HepG2 (cell line): Measurements from ENCODE around the gene GLIS1. TPM values are rescaled to one million over a fixed set of nuclear protein-coding genes. Genes with fewer than 3 reads are reported as not detected.

Experiments
- ATAC-seq: fragments of 200-7000 bp; cut with Tn5 transposase; 3 replicates; pipeline ENCODE4 v1.9.1; 2020; ENCODE audit warnings: mild to moderate bottlenecking, moderate library complexity
- BruUV-seq: library from RNA; stranded (reverse); fragments of 400-500 nt; replicated peaks from 2 replicates; lab custom pipeline; 2021; lab: Mats Ljungman, UMichigan
- CTCF ChIA-PET: fragments of 300-600 bp; formaldehyde crosslinking; extraction: SDS; loops from one replicate; lab custom pipeline; 2021; ENCODE audit warnings: low total read pairs, inconsistent platforms, low intra/inter-chr PET ratio; lab: Yijun Ruan, JAX
- POLR2A ChIA-PET: fragments of 350-600 bp; sonication (Branson Sonifier 250); formaldehyde crosslinking; loops from one replicate; lab custom pipeline; 2020; ENCODE audit warnings: antibody characterized with exemption, inconsistent platforms; lab: Yijun Ruan, JAX
- DNase-seq: peaks from one replicate; pipeline ENCODE4 v3.0.0-alpha.2; 2015; ENCODE audit warnings: low spot score
- FAIRE-seq: peaks from 3 replicates; lab custom pipeline; 2011; peaks lifted over from hg19 to GRCh38; lab: Jason Lieb, UNC
- H2AFZ ChIP-seq: one replicate; pipeline ENCODE4 v1.6.1; 2011; ENCODE audit warnings: low read length, inconsistent platforms
- H3K27ac ChIP-seq: fragments of 300-600 bp; 3 replicates; pipeline ENCODE4 v1.8.0; 2011; ENCODE audit warnings: mixed run types, mild to moderate bottlenecking, mixed read lengths, low read length, inconsistent platforms; ENCODE audit not compliant: insufficient read depth; ENCODE audit errors: extremely low read length
- H3K27me3 ChIP-seq, 2 experiments: fragments of 200-600 bp in 1 of 2; 2 replicates in 1 of 2; 3 replicates in 1 of 2; pipeline versions ENCODE4 v1.6.0 to v1.8.0; 2011; ENCODE audit warnings: low read length in 2 of 2, mild to moderate bottlenecking in 2 of 2, moderate library complexity in 2 of 2, inconsistent platforms in 1 of 2; ENCODE audit not compliant: insufficient read depth in 2 of 2, control insufficient read depth in 1 of 2
- H3K36me3 ChIP-seq, 2 experiments: fragments of 200-600 bp in 1 of 2; replicated peaks in 1 of 2; 2 replicates in 1 of 2; 3 replicates in 1 of 2; pipeline versions ENCODE4 v1.5.1 to v1.8.0; 2011; ENCODE audit warnings: low read length in 2 of 2, inconsistent platforms in 1 of 2; ENCODE audit not compliant: insufficient read depth in 2 of 2, control insufficient read depth in 1 of 2
- H3K4me1 ChIP-seq: 2 replicates; pipeline ENCODE4 v1.5.1; 2012; ENCODE audit warnings: low read length, inconsistent platforms; ENCODE audit not compliant: insufficient read depth
- H3K4me2 ChIP-seq: 2 replicates; pipeline ENCODE4 v1.6.0; 2011; ENCODE audit warnings: low read depth, low read length, inconsistent platforms
- H3K4me3 ChIP-seq, 3 experiments: fragments of 200-600 bp in 1 of 3; sonication (generic), shearing (Covaris generic) in 1 of 3; replicated peaks in 1 of 3; 2 replicates each; pipeline ENCODE4 v1.5.1; 2011 to 2016; ENCODE audit warnings: low read length in 3 of 3, inconsistent platforms in 2 of 3, low read depth in 2 of 3, mild to moderate bottlenecking in 2 of 3, control low read depth in 1 of 3, mixed read lengths in 1 of 3; ENCODE audit not compliant: insufficient read depth in 1 of 3
- H3K79me2 ChIP-seq: one replicate; pipeline ENCODE4 v1.6.1; 2011; ENCODE audit warnings: low read length, inconsistent platforms; ENCODE audit not compliant: insufficient read depth
- H3K9ac ChIP-seq: 2 replicates; pipeline ENCODE4 v1.6.0; 2011; ENCODE audit warnings: mild to moderate bottlenecking, low read depth, low read length, inconsistent platforms; ENCODE audit not compliant: insufficient read depth
- H3K9me3 ChIP-seq: 2 replicates; pipeline ENCODE4 v1.5.1; 2012; ENCODE audit warnings: mild to moderate bottlenecking, low read length
- H4K20me1 ChIP-seq: 2 replicates; pipeline ENCODE4 v1.6.0; 2011; ENCODE audit warnings: inconsistent platforms, mild to moderate bottlenecking, low read length, moderate library complexity; ENCODE audit not compliant: insufficient read depth
- CHCHD3 ChIP-seq: sonication (generic); formaldehyde crosslinking; IDR thresholded peaks from 2 replicates; pipeline ENCODE4 v1.8.0; 2022; ENCODE audit warnings: mild to moderate bottlenecking, missing genetic modification reagents, moderate library complexity
- FOXA1 ChIP-seq, 2 experiments: fragments of 450-650 bp in 1 of 2; sonication (generic) in 1 of 2; formaldehyde crosslinking in 1 of 2; IDR thresholded peaks; 2 replicates each; pipeline versions ENCODE4 v1.4.0 to v1.6.1; 2016 to 2020; ENCODE audit warnings: missing genetic modification reagents in 1 of 2
- HMG20A ChIP-seq: IDR thresholded peaks from 2 replicates; pipeline ENCODE4 v1.6.1; 2016; ENCODE audit warnings: borderline replicate concordance
- MEIS2 ChIP-seq: sonication (generic); formaldehyde crosslinking; IDR thresholded peaks from 2 replicates; pipeline ENCODE4 v1.9.0; 2021; ENCODE audit warnings: mild to moderate bottlenecking, missing genetic modification reagents
- MNT ChIP-seq: fragments of 450-650 bp; IDR thresholded peaks from 2 replicates; pipeline ENCODE4 v1.6.1; 2016
- MTA3 ChIP-seq: sonication (generic); formaldehyde crosslinking; IDR thresholded peaks from 2 replicates; pipeline ENCODE4 v1.4.0; 2020; ENCODE audit warnings: missing genetic modification reagents
- RFX5 ChIP-seq: IDR thresholded peaks from 2 replicates; pipeline ENCODE4 v1.6.1; 2011; ENCODE audit warnings: low read depth, low read length, improper control_type of control experiment
- SPEN ChIP-seq: sonication (generic); formaldehyde crosslinking; IDR thresholded peaks from 2 replicates; pipeline ENCODE4 v1.5.1; 2020; ENCODE audit warnings: low read depth, mild to moderate bottlenecking, missing genetic modification reagents
- SRSF9 ChIP-seq: fragments of 200-400 bp; formaldehyde crosslinking; IDR thresholded peaks from 2 replicates; pipeline ENCODE4 v1.6.1; 2018; ENCODE audit warnings: borderline replicate concordance, mild to moderate bottlenecking, low read depth, low read length; ENCODE audit not compliant: insufficient read depth, poor library complexity, severe bottlenecking
- TFDP1 ChIP-seq: IDR thresholded peaks from 2 replicates; pipeline ENCODE4 v1.6.1; 2016; ENCODE audit warnings: missing compliant biosample characterization, missing genetic modification reagents, borderline replicate concordance
- ZBTB20 ChIP-seq: sonication (generic); formaldehyde crosslinking; IDR thresholded peaks from 2 replicates; pipeline ENCODE4 v1.8.1; 2023; ENCODE audit warnings: missing genetic modification reagents, low read depth, mild to moderate bottlenecking, borderline replicate concordance
- ZNF547 ChIP-seq: sonication (generic); formaldehyde crosslinking; IDR thresholded peaks from 2 replicates; pipeline ENCODE4 v1.5.1; 2020; ENCODE audit warnings: mild to moderate bottlenecking, missing genetic modification reagents
- WGBS: methylation state at CpG from one replicate; pipeline ENCODE4 v1.1.6; 2017; ENCODE audit warnings: low lambda C conversion rate; 5-methylcytosine and 5-hydroxymethylcytosine counted together
- in situ Hi-C: cut with HindIII; loops from 2 replicates; pipeline ENCODE4 v1.10.0; 2017; ENCODE audit warnings: low pct_unique_long_range_greater_than_20kb; ENCODE audit not compliant: extremely low pct_ligation_motif_present
- intact Hi-C: fragments of 100-400 bp; cut with micrococcal nuclease; formaldehyde crosslinking; loops from one replicate; pipeline ENCODE4 v1.10.0; 2022; ENCODE audit not compliant: unreplicated experiment
- polyA plus RNA-seq, 8 experiments: library from polyadenylated mRNA; depleted of rRNA in 3 of 8; stranded (reverse) in 7 of 8; unstranded in 1 of 8; fragments of >200 nt; fragmentation: Illumina TruSeq in 4 of 8; extraction: Trizol in 4 of 8; gene quantifications; 2 replicates each; pipeline versions ENCODE4 v1.2.1 to v1.2.3, GENCODE V29; 2011 to 2016; ENCODE audit warnings: low read depth in 4 of 8, missing spikeins in 1 of 8, mixed read lengths in 1 of 8; ENCODE audit not compliant: insufficient read depth in 1 of 8
- total RNA-seq, 5 experiments: library from RNA; depleted of rRNA; stranded (reverse); fragments of >200 nt; fragmentation: Illumina TruSeq; extraction: Trizol; gene quantifications; 2 replicates each; pipeline ENCODE4 v1.2.3, GENCODE V29; 2016; ENCODE audit warnings: low read depth in 1 of 5
- TF ChIP-seq, protein P1 (sequence below): sonication (generic); formaldehyde crosslinking; IDR thresholded peaks from 2 replicates; pipeline ENCODE4 v1.4.0; 2020; ENCODE audit warnings: mild to moderate bottlenecking, missing genetic modification reagents, borderline replicate concordance

GLIS1 gene
- total and polyA plus RNA-seq, 2 of the 13 experiments (the other 11 are each of a cell fraction or from before 2014, with no cell fraction given) = 0.03 TPM; not detected in 1

DNA sequence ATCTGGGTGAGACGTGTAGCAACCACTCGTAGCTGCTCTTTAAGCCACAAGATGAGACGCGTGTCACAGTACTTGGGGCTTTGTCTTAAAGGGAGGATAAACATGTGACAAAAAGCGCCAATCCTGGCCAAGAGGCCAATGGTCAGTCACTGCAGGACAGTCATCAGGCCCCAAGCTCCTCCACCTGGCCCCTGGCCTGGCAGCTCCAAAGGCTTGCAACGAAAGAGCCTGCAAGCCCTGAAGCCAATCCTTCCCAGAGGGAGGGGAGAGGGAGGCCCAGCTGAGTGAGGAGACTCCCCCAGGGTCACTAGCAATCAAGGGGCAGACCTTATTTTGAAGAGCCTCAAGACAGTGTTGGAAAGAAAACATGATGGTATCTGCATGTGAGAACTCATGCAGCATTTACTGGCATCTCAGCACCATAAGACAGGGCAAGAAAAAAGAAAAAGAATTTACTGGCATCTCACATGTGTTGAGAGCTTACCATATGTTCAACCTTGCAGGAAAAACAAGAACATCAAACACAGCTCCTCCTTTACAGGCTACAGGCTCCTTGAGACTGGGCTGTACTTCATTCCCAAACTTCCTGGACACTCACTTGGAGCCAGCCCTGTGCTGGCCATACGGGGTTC, 11.4 kb downstream of the GLIS1 start:
- POLR2A ChIA-PET = no interaction called here
- in situ Hi-C loops = no loop called here
- Histone ChIP-seq H3K79me2 (no peaks in the 10 kb centered on the region), H3K27ac (no peak overlapping the region), H4K20me1 (no peaks in the 10 kb centered on the region), H3K4me2 (no peak overlapping the region), H3K4me1 (no peaks in the 10 kb centered on the region), H3K9ac (no peak overlapping the region), H3K9me3 (no peaks in the 10 kb centered on the region), H3K36me3 (no peaks in the 10 kb centered on the region), H3K27me3 (peaks cover 1 to 63% of the 10 kb centered on the region in 2 experiments; a peak in 3 of 5 replicates), H2AFZ (no peak overlapping the region), H3K4me3 (no peak overlapping the region)
- DNase-seq (no peak), ATAC-seq (no peak), FAIRE-seq (no peak)
- intact Hi-C loops = no loop called here
- WGBS = 30% methylated on average over 3 of the region's 7 CpGs
- CTCF ChIA-PET = no interaction called here
- TF ChIP-seq, protein P1, sequence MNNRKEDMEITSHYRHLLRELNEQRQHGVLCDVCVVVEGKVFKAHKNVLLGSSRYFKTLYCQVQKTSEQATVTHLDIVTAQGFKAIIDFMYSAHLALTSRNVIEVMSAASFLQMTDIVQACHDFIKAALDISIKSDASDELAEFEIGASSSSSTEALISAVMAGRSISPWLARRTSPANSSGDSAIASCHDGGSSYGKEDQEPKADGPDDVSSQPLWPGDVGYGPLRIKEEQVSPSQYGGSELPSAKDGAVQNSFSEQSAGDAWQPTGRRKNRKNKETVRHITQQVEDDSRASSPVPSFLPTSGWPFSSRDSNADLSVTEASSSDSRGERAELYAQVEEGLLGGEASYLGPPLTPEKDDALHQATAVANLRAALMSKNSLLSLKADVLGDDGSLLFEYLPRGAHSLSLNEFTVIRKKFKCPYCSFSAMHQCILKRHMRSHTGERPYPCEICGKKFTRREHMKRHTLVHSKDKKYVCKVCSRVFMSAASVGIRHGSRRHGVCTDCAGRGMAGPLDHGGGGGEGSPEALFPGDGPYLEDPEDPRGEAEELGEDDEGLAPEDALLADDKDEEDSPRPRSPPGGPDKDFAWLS (CRISPR knock-in tag) = no peak
- no peak for TF ChIP-seq ZBTB20 (CRISPR knock-in tag)
- BruUV-seq = no TSS peak

DNA sequence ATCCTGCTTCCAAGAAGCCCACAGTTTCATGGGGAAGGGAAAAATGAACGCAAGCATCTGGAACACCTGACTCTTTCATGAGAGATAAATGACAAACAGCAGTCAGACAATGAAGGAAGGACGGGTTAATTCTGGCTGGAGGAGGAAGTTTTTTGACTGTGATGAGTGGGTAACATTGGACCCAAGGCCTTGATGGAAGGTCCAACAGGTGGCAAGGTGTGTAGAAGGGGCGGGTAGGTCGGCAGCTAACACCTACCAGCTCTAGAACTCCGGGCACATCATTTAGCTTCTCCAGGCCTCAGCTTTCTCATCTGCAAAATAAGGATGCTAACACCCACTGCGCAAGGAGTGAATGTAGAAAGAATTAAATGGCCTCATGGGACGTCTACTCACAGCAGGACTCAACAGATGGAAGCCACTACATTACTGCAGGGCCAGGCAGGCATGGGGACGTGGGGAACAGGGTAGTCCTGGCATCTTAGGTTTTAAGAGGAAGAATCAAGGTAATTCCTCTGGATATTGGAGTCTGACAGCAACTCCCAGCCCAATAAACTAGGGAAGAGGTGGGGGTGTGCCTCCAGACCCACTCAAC, 12.9 kb downstream of the GLIS1 start:
- Histone ChIP-seq H3K9ac (no peak overlapping the region), H3K79me2 (no peaks in the 10 kb centered on the region), H4K20me1 (no peaks in the 10 kb centered on the region), H3K9me3 (no peaks in the 10 kb centered on the region), H3K36me3 (no peaks in the 10 kb centered on the region), H3K4me1 (no peaks in the 10 kb centered on the region), H3K4me2 (no peak overlapping the region), H2AFZ (no peak overlapping the region), H3K27ac (no peak overlapping the region), H3K27me3 (peaks cover 1 to 50% of the 10 kb centered on the region in 2 experiments; a peak in 3 of 5 replicates), H3K4me3 (no peak overlapping the region)
- intact Hi-C loops (no loop called here), in situ Hi-C loops (no loop called here)
- ATAC-seq (no peak), FAIRE-seq (no peak), DNase-seq (no peak)
- CTCF ChIA-PET = no interaction called here
- POLR2A ChIA-PET = no interaction called here
- BruUV-seq = no TSS peak
- 29% methylated on average over 8 of the region's 8 CpGs for WGBS
- TF ChIP-seq SPEN (CRISPR knock-in tag) = no peak
- TF ChIP-seq CHCHD3 (CRISPR knock-in tag) = no peak
- no peak for TF ChIP-seq TFDP1
- TF ChIP-seq MNT = no peak
- TF ChIP-seq SRSF9 = no peak
- TF ChIP-seq RFX5 = no peak
- TF ChIP-seq HMG20A (CRISPR knock-in tag) = no peak
- no peak for TF ChIP-seq MTA3 (CRISPR knock-in tag)
- TF ChIP-seq ZNF547 = no peak
- TF ChIP-seq MEIS2 (CRISPR knock-in tag) = no peak
- TF ChIP-seq FOXA1 (IDR thresholded peaks at IDR 0.05) = no peak
- TF ChIP-seq FOXA1 (CRISPR knock-in tag; IDR thresholded peaks at IDR 0.05) = no peak
